Effector memory CD8-positive, alpha-beta T cell (primary cell): ENCODE results near the gene DLG4.
A peak's percentile ranks its signal among the peaks of the same experiment; 100 is the strongest.

Source experiments
- ATAC-seq: fragments of 150-1000 bp; cut with Tn5 transposase; replicated peaks from 2 replicates; pipeline ENCODE4 v1.10.0; 2021; ENCODE audit warnings: mild to moderate bottlenecking, moderate library complexity
- DNase-seq, 3 experiments: peaks; one replicate each; pipeline ENCODE4 v3.0.0; 2021
- H3K27ac Mint-ChIP-seq, 2 donors: one replicate each; pipeline ENCODE4 v1.8.0; 2022; ENCODE audit warnings: mild to moderate bottlenecking in 2 of 2, mixed read lengths in 2 of 2, moderate library complexity in 2 of 2
- H3K27me3 Mint-ChIP-seq, 2 donors: one replicate each; pipeline ENCODE4 v1.8.0; 2022; ENCODE audit warnings: mixed read lengths in 2 of 2
- H3K36me3 Mint-ChIP-seq: one replicate; pipeline ENCODE4 v1.8.0; 2022; ENCODE audit warnings: mild to moderate bottlenecking, moderate library complexity, mixed read lengths; ENCODE audit not compliant: insufficient read depth
- H3K4me1 Mint-ChIP-seq, 2 donors: one replicate each; pipeline ENCODE4 v1.8.0; 2022; ENCODE audit warnings: low read depth in 2 of 2, mixed read lengths in 2 of 2
- H3K4me3 Mint-ChIP-seq, 2 donors: one replicate each; pipeline ENCODE4 v1.8.0; 2022; ENCODE audit warnings: mild to moderate bottlenecking in 2 of 2, mixed read lengths in 2 of 2, moderate library complexity in 2 of 2
- H3K9me3 Mint-ChIP-seq, 2 donors: one replicate each; pipeline ENCODE4 v1.8.0; 2022; ENCODE audit warnings: mixed read lengths in 2 of 2
- total RNA-seq, 9 experiments: gene quantifications; one replicate each; lab custom pipeline; 2026; lab: John Stamatoyannopoulos, UW

The DLG4 gene
- total RNA-seq = 3.9 to 13.1 (median 7.7) reads per million in 9 experiments

DNA sequence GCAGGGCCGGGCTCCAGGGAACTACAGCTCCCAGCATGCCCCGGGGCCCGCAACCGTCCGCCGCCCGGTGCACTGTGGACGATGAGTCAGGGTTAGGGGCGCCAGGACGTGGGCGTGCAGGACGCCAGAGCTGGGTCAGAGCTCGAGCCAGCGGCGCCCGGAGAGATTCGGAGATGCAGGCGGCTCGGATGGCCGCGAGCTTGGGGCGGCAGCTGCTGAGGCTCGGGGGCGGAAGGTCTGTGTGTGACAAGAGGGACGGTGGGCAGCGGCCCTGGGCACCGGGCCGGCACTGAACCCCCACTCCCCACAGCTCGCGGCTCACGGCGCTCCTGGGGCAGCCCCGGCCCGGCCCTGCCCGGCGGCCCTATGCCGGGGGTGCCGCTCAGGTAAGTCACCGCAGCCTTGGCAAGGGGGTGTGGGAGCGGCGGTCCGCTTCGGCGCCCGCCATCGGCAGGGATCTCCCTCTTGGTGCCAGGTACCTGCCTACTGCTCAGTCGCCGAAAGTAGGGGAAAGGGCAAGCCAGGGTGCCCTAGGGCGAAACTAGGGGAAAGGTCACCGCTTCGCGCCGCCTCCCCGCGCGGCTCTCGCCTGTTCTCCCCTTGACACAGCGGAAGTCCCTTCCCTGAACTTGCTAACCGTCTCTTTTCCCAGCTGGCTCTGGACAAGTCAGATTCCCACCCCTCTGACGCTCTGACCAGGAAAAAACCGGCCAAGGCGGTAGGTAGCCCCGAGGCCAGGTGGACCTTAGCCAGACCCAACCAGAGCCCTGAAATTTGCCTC is at the start of gene DLG4, which contains the start of gene ACADVL:
Gene DLG4 (minus strand): TSS at position 25 of the 781 bp plus-strand sequence.
Gene ACADVL (plus strand): TSS at position 127 of the 781 bp plus-strand sequence. CDS start 47 bp downstream, at position 174.
- H3K9me3 Mint-ChIP-seq = no peaks in the 10 kb centered on the region
- H3K27ac Mint-ChIP-seq = peak within 1 kb of the TSS; percentile 87 to 93
- peak within 1 kb of the TSS; percentile 84 to 86 for H3K4me3 Mint-ChIP-seq
- ATAC-seq = peak; percentile 74
- peaks cover 8% of the 10 kb centered on the region for H3K36me3 Mint-ChIP-seq
- no peaks in the 10 kb centered on the region for H3K27me3 Mint-ChIP-seq
- peak; percentile 66 to 67 (median 66) for DNase-seq
- H3K4me1 Mint-ChIP-seq = peaks cover 20 to 37% of the 10 kb centered on the region in 2 donors

GRCh38 chr17:7266784-7267183 is 47.1 kb upstream of the DLG4 start:
- no peak overlapping the region for H3K4me3 Mint-ChIP-seq
- H3K36me3 Mint-ChIP-seq = peaks cover 9% of the 10 kb centered on the region
- H3K27ac Mint-ChIP-seq = no peak overlapping the region
- H3K4me1 Mint-ChIP-seq = peaks cover 15 to 16% of the 10 kb centered on the region in 2 donors
- DNase-seq = no peak
- ATAC-seq = no peak
- H3K27me3 Mint-ChIP-seq = peaks cover 24 to 39% of the 10 kb centered on the region in 2 donors
- no peaks in the 10 kb centered on the region for H3K9me3 Mint-ChIP-seq

- Mint-ChIP-seq H3K27me3 (peaks cover 24 to 40% of the 10 kb centered on the region in 2 donors), H3K9me3 (no peaks in the 10 kb centered on the region), H3K4me1 (peaks cover 17 to 19% of the 10 kb centered on the region in 2 donors), H3K36me3 (peaks cover 16% of the 10 kb centered on the region), H3K4me3 (peak overlapping the region; percentile 75 to 80), H3K27ac (peak overlapping the region in 1 of 2 donors; percentile 26)
- ATAC-seq = no peak
- no peak for DNase-seq
Measured at GRCh38 chr17:7263801-7264078, 44.1 kb upstream of the DLG4 start.

GRCh38 chr17:7262935-7263800 is 43.5 kb upstream of the DLG4 start:
- Mint-ChIP-seq H3K27me3 (peaks cover 24 to 40% of the 10 kb centered on the region in 2 donors), H3K27ac (peak overlapping the region in 1 of 2 donors; percentile 26), H3K4me3 (peak overlapping the region; percentile 75 to 80), H3K36me3 (peaks cover 16% of the 10 kb centered on the region), H3K9me3 (no peaks in the 10 kb centered on the region), H3K4me1 (peaks cover 17 to 19% of the 10 kb centered on the region in 2 donors)
- ATAC-seq (peak; percentile 16), DNase-seq (no peak)

DNA sequence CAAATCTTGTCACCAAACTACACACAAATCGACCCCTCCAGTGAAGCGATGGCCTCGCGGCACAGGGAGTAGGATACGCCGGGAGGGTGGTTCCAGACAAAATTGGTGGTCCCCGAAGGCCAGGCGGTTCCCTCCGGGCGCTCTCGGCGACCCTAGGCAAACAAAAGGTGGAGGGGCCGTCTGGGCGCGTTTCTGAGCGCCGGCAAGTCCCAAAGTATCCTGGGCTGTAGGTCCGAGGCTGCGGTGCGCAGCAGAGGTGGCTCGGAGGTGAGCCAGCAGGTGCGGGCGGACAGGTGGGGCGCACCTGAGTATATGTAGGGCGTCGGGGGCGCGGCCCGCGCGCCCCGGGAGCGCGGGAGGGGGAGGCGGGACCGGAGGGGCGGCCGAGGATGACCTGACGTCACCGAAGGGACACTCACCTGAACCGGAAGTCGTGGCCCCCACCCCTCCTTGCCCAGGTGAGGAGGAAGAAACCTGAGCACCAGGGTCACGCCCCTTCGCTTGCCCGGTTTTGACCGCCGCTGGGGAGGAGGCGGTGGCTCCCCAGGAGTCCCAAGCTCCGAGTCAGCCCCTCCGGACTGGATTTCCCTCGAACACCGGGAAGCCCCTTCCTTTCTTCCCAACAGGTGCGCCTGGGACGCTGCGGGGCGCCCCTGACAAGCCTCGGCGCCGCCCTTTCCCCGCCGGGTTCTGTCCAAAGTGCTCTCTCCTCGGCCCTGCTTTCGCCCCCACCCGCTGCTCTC is 42.7 kb upstream of the DLG4 start, which contains the start of gene CLDN7:
Gene CLDN7 (minus strand): TSS at position 287 of the 743 bp plus-strand sequence. CDS start 435 bp downstream, outside the sequence.
- H3K36me3 Mint-ChIP-seq = peaks cover 19% of the 10 kb centered on the region
- DNase-seq (no peak), ATAC-seq (no peak)
- peak within 1 kb of the TSS; percentile 44 to 73 for H3K27ac Mint-ChIP-seq
- H3K27me3 Mint-ChIP-seq = peaks cover 24 to 40% of the 10 kb centered on the region in 2 donors
- H3K4me3 Mint-ChIP-seq = peak within 1 kb of the TSS; percentile 75 to 80
- peaks cover 17 to 19% of the 10 kb centered on the region in 2 donors for H3K4me1 Mint-ChIP-seq
- no peaks in the 10 kb centered on the region for H3K9me3 Mint-ChIP-seq

DNA sequence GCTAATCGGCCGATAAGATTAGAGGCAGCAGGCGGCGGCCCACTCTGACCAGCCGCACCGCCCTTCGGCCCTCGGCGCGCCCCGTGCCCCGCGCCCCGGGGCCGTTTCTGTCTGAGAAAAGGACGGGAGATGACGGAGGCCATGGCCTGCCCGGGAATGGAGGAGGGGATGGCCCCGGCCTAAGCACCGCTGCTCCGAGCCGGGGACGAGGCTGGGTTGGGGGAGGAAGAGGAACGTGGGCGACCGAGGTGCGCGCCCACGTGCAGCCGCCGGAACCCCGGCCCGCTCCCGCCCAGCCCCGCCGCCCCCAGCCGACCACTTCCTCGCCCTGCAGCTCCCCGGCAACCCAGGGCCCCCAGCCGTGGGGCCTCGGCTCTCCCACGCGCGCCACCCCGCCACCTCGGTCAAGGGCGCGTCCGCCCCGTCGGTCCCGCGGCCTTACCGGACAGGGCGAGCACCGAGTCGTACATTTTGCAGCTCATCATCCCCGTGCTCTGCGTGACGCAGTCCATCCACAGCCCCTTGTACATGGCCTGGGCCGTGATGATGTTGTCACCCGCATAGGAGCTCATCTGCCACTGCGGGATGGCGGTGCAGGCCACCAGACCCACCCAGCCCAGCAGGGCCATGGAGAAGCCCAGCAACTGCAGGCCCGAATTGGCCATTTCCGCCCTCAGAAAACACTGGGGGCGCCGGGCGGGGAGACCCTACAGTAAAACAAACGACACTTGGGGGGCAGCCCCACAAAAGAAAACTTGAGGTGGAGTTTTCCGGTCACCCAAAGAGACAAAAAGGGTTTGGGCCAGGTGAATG is 41.9 kb upstream of the DLG4 start:
- Mint-ChIP-seq H3K9me3 (no peaks in the 10 kb centered on the region), H3K36me3 (peaks cover 27% of the 10 kb centered on the region), H3K4me1 (peaks cover 19% of the 10 kb centered on the region in 2 donors), H3K4me3 (peak overlapping the region; percentile 72 to 75), H3K27ac (peak overlapping the region; percentile 44 to 73), H3K27me3 (peaks cover 20 to 34% of the 10 kb centered on the region in 2 donors)
- DNase-seq = no peak
- ATAC-seq = peak; percentile 62

GRCh38 chr17:7260651-7261378 is 41.2 kb upstream of the DLG4 start:
- DNase-seq = no peak
- peaks cover 19% of the 10 kb centered on the region in 2 donors for H3K4me1 Mint-ChIP-seq
- peak overlapping the region; percentile 72 to 75 for H3K4me3 Mint-ChIP-seq
- peak; percentile 37 for ATAC-seq
- H3K36me3 Mint-ChIP-seq = peaks cover 34% of the 10 kb centered on the region
- H3K27me3 Mint-ChIP-seq = peaks cover 18 to 28% of the 10 kb centered on the region in 2 donors
- peak overlapping the region in 1 of 2 donors; percentile 73 for H3K27ac Mint-ChIP-seq
- no peaks in the 10 kb centered on the region for H3K9me3 Mint-ChIP-seq

- Mint-ChIP-seq H3K27me3 (peaks cover 18 to 28% of the 10 kb centered on the region in 2 donors), H3K4me1 (peaks cover 19% of the 10 kb centered on the region in 2 donors), H3K9me3 (no peaks in the 10 kb centered on the region), H3K27ac (no peak overlapping the region), H3K36me3 (peaks cover 41% of the 10 kb centered on the region), H3K4me3 (peak overlapping the region in 1 of 2 donors; percentile 37)
- DNase-seq (no peak), ATAC-seq (no peak)
Measured at GRCh38 chr17:7260151-7260550, 40.5 kb upstream of the DLG4 start.

- Mint-ChIP-seq H3K36me3 (peaks cover 47% of the 10 kb centered on the region), H3K27ac (peak overlapping the region in 1 of 2 donors; percentile 17), H3K9me3 (no peaks in the 10 kb centered on the region), H3K4me1 (peaks cover 19 to 22% of the 10 kb centered on the region in 2 donors), H3K27me3 (peaks cover 18 to 28% of the 10 kb centered on the region in 2 donors), H3K4me3 (no peak overlapping the region)
- DNase-seq (no peak), ATAC-seq (no peak)
Measured at GRCh38 chr17:7259555-7259889, 39.9 kb upstream of the DLG4 start.

GRCh38 chr17:7258731-7259554 is 39.3 kb upstream of the DLG4 start:
- peak overlapping the region in 1 of 2 donors; percentile 17 for H3K27ac Mint-ChIP-seq
- H3K27me3 Mint-ChIP-seq = peaks cover 14 to 23% of the 10 kb centered on the region in 2 donors
- DNase-seq (no peak), ATAC-seq (no peak)
- H3K4me1 Mint-ChIP-seq = peaks cover 18 to 22% of the 10 kb centered on the region in 2 donors
- no peak overlapping the region for H3K4me3 Mint-ChIP-seq
- H3K9me3 Mint-ChIP-seq = no peaks in the 10 kb centered on the region
- H3K36me3 Mint-ChIP-seq = peaks cover 48% of the 10 kb centered on the region

GRCh38 chr17:7256766-7257456 is 37.3 kb upstream of the DLG4 start:
- Mint-ChIP-seq H3K36me3 (peaks cover 52% of the 10 kb centered on the region), H3K27ac (no peak overlapping the region), H3K4me1 (peaks cover 17 to 19% of the 10 kb centered on the region in 2 donors), H3K9me3 (no peaks in the 10 kb centered on the region), H3K4me3 (no peak overlapping the region), H3K27me3 (peaks cover 0 to 3% of the 10 kb centered on the region in 2 donors)
- ATAC-seq (no peak), DNase-seq (no peak)
